Stomach (tissue), 4 donors: ENCODE data around the gene CYFIP1.

Experiments used
- CTCF ChIP-seq, 7 experiments: fragments of 450-650 bp in 4 of 7; fragments of 200-600 bp in 3 of 7; sonication (generic) in 3 of 7; IDR thresholded peaks; one replicate each; pipeline ENCODE4 v1.5.1; 2016 to 2019; ENCODE audit warnings: antibody characterized with exemption in 7 of 7, control low read depth in 2 of 7, mild to moderate bottlenecking in 1 of 7
- POLR2A ChIP-seq, 4 donors: fragments of 450-650 bp; IDR thresholded peaks; one replicate each; pipeline ENCODE4 v1.6.1; 2016; ENCODE audit warnings: antibody characterized with exemption in 4 of 4, control low read depth in 2 of 4, mild to moderate bottlenecking in 1 of 4, moderate library complexity in 1 of 4
- POLR2AphosphoS5 ChIP-seq, 3 donors: sonication (generic); formaldehyde crosslinking; IDR thresholded peaks; one replicate each; pipeline ENCODE4 v1.6.1; 2016; ENCODE audit warnings: antibody characterized with exemption in 3 of 3

- TF ChIP-seq CTCF (IDR thresholded peaks at IDR 0.05) (no peak), POLR2A (IDR thresholded peaks at IDR 0.05) (no peak), POLR2AphosphoS5 (IDR thresholded peaks at IDR 0.05) (no peak)
These were observed 135.5 kb downstream of the CYFIP1 start for GRCh38 chr15:22844421-22845288.
